HG03432 (cell line): ENCODE results near the gene ARHGAP24.
A peak's percentile ranks its signal among the peaks of the same experiment; 100 is the strongest.
"Not testable (repeated sequence)": the region's sequence is repeated elsewhere in the genome, so short reads cannot be mapped to it uniquely, and the experiment has no call there.

ENCODE experiments used
- ATAC-seq: cut with Tn5 transposase; IDR thresholded peaks from one replicate; pipeline ENCODE4 v1.9.1; 2021; ENCODE audit warnings: mild to moderate bottlenecking, moderate library complexity; ENCODE audit not compliant: unreplicated experiment

The ARHGAP24 gene

GRCh38 chr4:85515701-85516100, 40.8 kb downstream of the ARHGAP24 start:
- ATAC-seq = no peak

GRCh38 chr4:85518526-85518925, 43.6 kb downstream of the ARHGAP24 start:
- not testable (repeated sequence) for ATAC-seq

- ATAC-seq = no peak
Measured at GRCh38 chr4:85520765-85521749, 46.1 kb downstream of the ARHGAP24 start.

- no peak for ATAC-seq
Measured at GRCh38 chr4:85522277-85522676, 47.3 kb downstream of the ARHGAP24 start.

- ATAC-seq = no peak
Measured at GRCh38 chr4:85522836-85523235, 47.9 kb downstream of the ARHGAP24 start.

- ATAC-seq = no peak
Measured at GRCh38 chr4:85527815-85528214, 52.9 kb downstream of the ARHGAP24 start.

- ATAC-seq = no peak
Measured at GRCh38 chr4:85531560-85532341, 56.8 kb downstream of the ARHGAP24 start.

GRCh38 chr4:85534120-85534519, 59.2 kb downstream of the ARHGAP24 start:
- no peak for ATAC-seq

GRCh38 chr4:85543832-85544231, 68.9 kb downstream of the ARHGAP24 start:
- ATAC-seq = no peak

- no peak for ATAC-seq
Measured at GRCh38 chr4:85544751-85545150, 69.8 kb downstream of the ARHGAP24 start.

GRCh38 chr4:85548116-85548515, 73.2 kb downstream of the ARHGAP24 start:
- ATAC-seq = no peak

GRCh38 chr4:85548841-85549240, 73.9 kb downstream of the ARHGAP24 start:
- ATAC-seq = no peak

- no peak for ATAC-seq
Measured at GRCh38 chr4:85555206-85555605, 80.3 kb downstream of the ARHGAP24 start.

GRCh38 chr4:85556283-85556682, 81.3 kb downstream of the ARHGAP24 start:
- no peak for ATAC-seq

- peak; percentile 98 for ATAC-seq
Measured at GRCh38 chr4:85557016-85557901, 82.3 kb downstream of the ARHGAP24 start.

- no peak for ATAC-seq
Measured at GRCh38 chr4:85565761-85566480, 91.0 kb downstream of the ARHGAP24 start.

GRCh38 chr4:85569730-85570299, 94.9 kb downstream of the ARHGAP24 start:
- ATAC-seq = peak; percentile 48

- no peak for ATAC-seq
Measured at GRCh38 chr4:85570388-85570787, 95.4 kb downstream of the ARHGAP24 start.

GRCh38 chr4:85571008-85571407, 96.1 kb downstream of the ARHGAP24 start:
- no peak for ATAC-seq

- ATAC-seq = no peak
Measured at GRCh38 chr4:85573270-85573669, 98.3 kb downstream of the ARHGAP24 start.
